Measurements from ENCODE around the gene GBF1.
"Not testable (repeated sequence)": the region's sequence is repeated elsewhere in the genome, so short reads cannot be mapped to it uniquely, and the experiment has no call there.

Gene GBF1

DNA sequence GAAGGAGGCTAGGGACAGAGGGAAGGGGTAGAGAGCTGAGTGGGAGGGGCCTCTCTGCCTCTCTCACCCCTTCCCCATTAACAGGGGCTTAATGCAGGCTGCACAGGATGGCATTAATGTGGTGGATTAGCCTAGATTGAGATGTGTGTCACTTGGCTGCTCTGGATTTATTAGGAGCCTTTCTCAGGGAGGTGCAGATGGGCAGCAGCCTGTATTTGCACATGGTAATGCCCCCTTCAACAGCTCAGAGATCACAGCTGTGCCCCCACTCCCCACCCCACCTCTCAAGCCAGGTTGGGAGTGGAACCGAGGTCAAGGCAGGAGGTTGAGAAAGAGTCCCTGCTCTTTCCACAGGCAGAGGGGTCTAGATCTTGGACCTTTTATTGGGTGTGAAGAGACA lies 11.3 kb upstream of the GBF1 start:
- no peak for DNase-seq (ENCODE audit: low read depth in 3 of 3)

DNA sequence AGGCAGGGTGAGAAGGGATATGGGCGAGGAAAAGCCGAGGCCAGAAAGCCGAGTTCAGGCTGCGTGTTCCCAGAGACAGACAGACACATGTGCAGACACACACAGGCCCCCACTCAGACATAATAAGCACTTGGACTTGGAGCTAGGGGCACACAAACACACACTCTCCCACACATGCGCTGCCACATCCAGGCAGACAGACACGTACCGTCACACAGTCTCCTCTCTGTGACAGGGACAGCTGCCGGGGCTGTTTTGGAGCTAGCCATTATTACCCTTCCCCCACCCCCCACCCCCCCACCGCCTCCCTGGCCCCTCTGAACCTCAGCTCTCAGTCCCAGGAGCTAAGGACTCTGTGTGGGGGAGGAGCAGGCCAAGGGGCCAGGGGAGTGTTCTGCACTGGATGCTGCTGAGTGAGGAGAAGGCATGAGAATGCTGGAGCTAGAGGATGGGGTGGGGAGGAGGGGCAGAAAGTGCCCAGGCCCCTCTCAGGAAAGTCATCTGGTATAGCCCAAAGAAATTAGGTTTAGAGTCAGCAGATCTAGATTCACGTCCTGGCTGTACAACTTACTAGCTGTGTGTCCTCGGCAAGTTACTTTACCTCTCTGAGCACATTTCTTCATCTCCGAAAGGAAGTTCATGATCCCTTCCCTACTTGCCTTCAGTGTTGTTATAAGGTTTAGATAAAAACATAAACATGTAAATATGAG lies 10.3 kb upstream of the GBF1 start:
- no peak for DNase-seq (ENCODE audit: low read depth in 3 of 3)

DNA sequence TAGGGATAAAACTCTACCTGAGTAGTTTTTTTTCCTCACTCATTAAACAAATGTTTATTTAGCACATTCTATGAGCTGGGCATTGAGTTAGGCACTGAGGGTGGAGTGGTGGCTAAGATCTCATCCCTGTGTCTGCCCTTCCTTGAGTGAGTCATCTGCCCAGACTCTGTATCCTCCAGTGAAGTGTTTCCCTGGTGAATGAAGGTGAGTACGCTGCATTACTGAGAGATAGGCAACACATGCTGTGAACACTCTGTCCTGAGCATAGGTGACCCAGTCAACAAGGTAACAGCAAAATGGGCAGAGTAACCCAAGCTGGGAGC lies 9.8 kb upstream of the GBF1 start:
- DNase-seq (ENCODE audit: low read depth in 3 of 3): no peak

DNA sequence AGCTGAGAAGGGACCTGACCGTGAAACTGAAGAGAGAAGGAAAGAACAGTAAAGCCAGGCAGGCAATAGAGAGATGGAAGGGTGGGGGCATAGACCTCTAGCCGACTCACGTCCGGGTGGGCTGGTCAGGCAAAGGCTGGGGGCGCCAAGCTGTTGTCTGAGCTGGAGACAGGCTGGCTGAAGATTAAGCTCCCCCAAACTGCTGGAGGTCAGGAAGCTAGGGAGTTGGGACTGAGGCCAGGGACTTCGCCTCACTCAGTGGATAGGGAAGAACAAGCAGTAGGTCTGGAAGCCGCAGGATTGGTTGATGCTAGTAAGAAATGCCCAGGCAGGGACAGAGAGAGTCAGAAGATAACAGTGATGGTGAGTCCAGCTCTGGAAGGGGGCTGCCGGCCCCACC lies 9.3 kb upstream of the GBF1 start:
- DNase-seq (ENCODE audit: low read depth in 3 of 3): no peak

DNA sequence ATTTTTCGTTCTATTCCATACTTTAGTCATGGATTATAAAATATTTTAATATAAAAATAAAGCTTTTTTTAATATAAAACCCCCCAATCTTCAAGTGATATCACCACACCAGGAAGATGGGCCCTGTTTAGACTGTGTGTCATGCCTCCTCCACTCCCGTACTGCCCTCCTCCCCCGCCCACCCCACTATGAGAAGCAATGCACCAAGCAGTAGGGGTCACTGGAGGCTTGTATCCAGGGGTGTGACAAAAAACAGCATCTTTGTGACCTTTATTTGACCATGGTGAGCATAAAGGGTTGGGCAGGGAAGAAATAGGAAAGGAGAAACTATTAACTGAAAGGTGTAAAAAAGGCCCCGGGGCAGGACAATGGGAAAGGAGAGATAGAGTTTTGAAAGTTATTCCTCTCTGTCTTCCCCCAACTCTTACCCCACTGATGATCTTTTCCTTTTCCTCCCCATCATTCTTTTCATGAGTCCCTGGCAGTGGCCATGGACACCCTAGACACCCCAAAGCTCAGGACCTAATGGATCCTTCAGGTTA lies 7.5 kb upstream of the GBF1 start:
- DNase-seq (ENCODE audit: low read depth in 3 of 3): no peak

DNA sequence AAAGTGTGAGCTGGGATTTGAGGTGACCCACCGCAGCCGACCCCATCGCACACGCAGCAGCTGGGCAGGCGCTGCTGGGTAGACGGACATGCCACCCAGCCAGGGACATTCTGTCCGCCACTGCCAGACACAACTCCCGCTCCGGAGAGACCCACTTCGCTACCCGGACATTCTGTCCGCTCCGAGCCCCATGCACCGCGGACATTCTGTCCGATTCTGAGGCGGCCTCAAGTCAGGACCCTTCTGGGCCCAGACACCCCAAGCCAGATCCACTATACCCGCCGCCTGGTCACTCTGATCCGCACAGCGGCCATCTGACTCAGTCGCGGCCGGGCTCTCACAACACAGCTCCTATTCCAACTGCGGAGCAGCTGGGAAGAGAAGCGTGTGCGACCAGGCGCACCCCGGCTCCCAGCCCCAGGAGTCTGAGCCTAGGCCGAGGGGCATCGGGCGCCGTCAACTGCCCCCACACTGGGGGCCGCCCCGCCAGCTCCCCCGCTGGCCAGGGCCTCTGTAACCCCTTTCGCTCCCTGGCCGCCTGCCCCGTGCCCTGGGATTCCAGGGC lies 4.8 kb upstream of the GBF1 start:
- DNase-seq (ENCODE audit: low read depth in 3 of 3): no peak

DNA sequence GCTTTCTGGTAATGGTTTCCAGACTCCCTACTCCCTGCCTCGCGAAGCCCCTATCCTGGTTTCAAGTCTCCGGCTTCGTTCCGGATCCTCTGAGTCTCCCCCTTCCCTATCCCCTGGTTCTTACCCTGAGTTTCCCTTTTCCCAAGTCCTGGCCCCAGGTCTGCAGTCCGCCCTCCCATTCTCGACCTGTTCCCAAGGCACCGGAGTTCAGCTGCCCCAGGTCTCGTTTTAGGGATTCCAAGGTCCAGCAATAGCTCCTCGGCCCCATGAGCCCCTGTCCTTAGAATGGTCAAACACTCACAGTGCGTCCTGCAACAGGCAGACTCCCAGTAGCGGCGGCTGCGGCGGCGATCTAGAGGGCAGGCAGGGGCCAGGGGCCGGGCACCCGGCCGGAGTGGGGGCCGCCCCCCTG lies 4.3 kb upstream of the GBF1 start:
- DNase-seq (ENCODE audit: low read depth in 3 of 3): no peak

DNA sequence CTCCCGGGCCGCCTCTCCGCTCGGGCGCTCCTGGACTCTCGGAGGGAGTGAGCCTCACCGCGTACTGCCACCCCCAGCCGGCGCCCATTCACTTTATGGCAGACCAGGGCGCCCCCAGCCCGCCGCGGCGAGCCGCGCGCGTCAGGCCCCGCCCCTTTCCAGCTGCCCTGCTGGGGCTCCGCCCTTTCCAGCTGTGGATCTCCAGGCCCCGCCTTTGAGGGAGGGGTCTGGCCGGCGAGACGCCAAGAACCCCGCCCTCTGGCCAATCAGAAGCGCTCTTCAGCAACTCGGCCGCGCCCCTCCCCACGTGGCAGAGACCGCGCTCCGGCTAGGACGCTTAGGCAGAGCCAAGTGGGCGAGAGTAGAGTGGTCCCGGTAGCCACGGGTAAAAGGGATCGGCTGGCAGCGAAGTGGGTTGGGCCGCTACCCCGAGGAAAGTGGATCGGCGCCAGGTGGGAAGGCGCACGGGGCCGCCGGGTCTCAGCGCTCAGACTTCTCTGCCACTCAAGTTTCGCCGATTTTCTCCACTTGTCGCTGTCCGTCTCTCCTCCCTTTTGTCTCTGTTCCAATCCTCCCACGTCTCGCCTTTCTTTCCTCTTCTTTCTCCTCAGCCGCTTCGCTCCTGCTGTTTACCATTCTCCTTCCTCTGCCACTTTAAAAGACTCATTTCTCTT lies 3.8 kb upstream of the GBF1 start, which contains the start of gene PITX3:
Gene PITX3, minus strand, starts transcription at position 69 of the 674 bp plus-strand sequence. CDS start 9,432 bp downstream, outside the sequence.
- DNase-seq (ENCODE audit: low read depth in 3 of 3): peak; percentile 84 to 95 (median 88)

DNA sequence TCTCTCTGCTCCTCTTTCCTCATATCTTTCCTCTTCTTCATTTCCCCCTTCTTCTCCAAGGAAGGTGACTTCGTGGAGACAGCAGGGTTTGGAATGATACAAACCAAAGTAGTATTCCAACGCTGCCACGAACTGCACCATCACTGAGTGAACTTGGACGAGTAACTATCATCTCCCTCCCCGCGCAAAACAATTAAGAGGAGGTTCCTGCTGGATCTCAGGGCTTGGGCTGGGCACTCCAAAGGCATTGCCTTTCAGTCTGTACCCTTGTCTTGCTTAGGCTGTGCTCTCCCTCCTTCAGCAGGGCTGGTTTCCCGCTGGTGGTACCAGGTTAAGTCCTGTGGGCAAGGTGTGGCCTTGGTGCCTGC lies 3.2 kb upstream of the GBF1 start:
- no peak for DNase-seq (ENCODE audit: low read depth in 3 of 3)

DNA sequence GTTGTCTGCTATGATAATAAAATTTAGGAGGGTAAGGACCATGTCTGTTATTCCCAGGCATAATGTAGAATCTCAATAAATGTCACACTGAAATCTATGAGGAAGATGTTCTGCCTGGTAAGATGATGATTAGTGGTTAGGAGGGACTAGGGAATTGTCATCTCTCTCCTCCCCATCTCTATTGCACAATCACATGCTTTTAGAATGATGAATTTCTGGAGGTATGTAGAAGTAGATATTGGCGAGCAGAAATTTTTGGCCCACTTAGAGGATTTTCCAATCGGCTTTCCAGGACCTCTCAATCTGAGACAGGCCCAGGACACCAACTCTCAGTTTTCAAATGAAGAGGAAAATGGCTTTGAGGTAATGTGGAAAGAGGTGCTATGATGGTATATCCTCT lies 2.0 kb upstream of the GBF1 start:
- DNase-seq (ENCODE audit: low read depth in 3 of 3): no peak

DNA sequence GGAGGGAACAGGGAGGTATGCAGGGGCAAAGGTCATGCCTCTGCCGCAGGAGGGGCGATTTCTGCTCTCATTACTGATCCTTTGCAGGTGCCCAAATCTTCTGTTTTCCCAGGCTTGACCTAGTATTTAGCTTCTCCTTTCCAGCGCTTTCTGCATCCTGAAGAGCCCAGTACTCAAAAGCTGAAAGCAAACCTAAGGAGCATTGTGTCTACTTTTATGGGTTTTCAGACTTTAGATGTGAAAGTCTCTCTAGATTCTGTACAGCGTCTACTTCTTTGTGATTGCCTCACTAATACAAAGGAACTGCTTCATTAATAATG lies 560 bp downstream of the GBF1 start:
- no peak for DNase-seq (ENCODE audit: low read depth in 3 of 3)

DNA sequence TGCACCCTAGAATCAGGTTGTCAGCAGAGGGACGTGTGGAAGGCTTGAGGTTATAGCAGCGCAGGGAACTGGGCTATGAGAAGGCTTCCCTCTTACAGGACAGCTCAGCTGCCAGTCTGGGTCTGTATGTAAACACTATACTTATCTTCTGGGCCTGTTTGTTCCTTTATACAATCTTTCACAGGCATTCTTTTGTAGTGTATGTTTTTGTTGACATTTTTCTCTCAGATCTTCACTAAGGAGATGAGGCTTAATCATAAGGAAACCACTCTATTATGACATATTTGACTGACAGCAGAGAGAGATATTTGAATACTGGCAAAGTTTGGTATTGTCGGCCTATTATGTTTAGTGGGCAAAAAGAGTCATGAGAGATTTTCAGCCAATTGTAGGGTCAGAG lies 929 bp downstream of the GBF1 start:
- DNase-seq (ENCODE audit: low read depth in 3 of 3): no peak

DNA sequence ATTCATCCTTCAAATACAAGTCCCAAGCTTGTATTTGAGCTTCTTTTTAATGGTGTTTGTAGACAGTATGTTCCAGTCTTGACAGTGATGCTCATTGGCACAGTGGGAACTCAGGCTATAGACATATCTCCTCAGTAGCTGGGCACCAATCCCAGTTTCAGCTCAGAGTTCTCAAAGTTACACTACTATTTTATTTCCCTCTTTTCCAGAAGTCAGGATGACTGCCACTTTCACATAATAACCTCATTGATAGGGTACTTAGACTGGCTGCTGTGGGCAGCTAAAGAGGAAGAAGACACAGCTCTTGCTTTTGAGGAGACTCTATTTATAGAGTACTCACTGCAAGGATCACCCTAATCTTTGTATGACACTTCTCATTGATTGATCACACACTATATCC lies 2.4 kb downstream of the GBF1 start:
- DNase-seq (ENCODE audit: low read depth in 3 of 3): no peak

DNA sequence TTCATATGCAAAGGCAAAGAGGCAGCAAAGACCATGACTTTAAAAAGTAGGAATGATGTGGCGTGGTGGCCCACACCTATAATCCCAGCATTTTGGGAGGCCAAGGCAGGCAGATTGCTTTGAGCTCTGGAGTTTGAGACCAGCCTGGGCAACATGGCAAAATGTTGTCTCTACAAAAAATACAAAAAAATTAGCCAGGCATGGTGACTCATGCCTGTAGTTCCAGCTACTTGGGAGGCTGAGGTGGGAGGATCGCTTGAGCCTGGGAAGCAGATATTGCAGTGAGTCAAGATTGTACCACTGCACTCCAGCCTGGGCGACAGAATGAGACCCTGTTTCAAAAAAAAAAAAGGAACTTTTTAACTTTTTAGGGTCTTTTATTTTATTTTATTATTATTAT lies 7.2 kb downstream of the GBF1 start:
- DNase-seq (ENCODE audit: low read depth in 3 of 3): not testable (repeated sequence)

DNA sequence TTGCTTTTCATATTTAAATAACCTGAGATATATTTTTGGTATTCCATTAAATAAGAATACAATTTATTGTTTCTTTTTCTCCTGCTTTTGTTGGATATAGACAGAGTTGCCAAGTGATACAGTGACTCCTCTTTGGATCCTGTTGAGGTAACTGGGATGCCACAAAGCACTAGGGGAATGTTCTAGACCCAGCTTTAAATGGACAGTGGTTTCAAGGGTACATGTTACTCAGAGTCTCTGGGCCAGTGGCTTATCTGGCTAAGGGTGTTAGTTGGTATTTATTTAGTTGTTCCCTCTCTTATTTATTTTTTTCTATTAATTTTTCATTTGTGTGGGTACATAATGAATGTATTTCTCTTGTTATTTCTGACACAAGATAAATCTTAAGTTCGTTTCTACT lies 9.1 kb downstream of the GBF1 start:
- DNase-seq (ENCODE audit: low read depth in 3 of 3): no peak

DNA sequence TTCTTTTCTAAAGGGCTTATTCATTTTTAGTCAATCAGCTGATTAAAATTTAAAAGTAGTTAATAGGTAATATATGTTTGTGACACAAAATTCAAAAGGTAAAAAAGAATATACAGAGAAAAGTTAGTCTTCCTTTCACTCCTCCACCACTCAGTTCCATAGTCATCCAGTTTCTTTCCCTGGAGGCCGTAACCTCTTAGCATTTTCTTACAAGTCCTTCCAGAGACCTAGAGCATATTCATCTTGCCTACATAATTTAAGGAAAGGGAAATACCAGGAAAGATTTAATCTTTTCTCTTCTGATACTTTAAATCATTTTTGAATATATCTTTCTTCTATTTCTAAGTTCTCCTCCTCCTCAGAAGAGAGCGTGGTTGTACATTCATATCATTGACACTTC lies 10.1 kb downstream of the GBF1 start:
- DNase-seq (ENCODE audit: low read depth in 3 of 3): no peak

DNA sequence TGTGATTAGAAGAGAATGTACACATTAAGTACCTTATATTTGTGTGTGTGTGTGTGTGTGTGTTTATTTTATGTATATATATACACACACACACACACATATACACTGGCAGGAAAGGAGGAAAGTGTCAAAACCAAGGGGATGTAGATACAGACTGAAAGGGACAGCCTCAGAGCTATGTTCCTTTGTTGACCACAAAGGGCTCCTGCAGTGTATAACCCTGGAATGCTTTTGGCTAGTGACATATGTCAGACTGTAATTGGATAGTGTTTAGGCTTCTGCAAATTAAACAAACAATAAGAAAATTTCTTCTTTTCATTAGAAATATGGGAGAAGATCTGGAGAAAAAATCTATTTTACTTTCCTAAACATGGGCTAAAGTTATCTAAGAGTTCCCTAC lies 15.9 kb downstream of the GBF1 start:
- DNase-seq (ENCODE audit: low read depth in 3 of 3): no peak

DNA sequence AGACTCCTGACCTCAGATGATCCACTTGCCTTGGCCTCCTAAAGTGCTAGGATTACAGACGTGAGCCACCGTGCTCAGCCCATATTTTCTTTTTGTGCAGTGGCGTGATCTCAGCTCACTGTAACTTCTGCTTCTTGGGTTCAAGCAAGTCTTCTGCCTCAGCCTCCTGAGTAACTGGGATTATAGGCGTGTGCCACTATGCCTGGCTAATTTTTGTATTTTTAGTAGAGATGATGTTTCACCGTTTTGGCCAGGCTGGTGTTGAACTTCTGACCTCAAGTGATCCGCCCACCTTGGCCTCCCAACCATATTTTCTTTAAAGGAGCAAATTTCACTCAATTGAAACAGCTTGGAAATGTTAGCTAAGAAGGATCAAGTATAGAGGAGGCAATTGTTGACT lies 16.5 kb downstream of the GBF1 start:
- DNase-seq (ENCODE audit: low read depth in 3 of 3): no peak

DNA sequence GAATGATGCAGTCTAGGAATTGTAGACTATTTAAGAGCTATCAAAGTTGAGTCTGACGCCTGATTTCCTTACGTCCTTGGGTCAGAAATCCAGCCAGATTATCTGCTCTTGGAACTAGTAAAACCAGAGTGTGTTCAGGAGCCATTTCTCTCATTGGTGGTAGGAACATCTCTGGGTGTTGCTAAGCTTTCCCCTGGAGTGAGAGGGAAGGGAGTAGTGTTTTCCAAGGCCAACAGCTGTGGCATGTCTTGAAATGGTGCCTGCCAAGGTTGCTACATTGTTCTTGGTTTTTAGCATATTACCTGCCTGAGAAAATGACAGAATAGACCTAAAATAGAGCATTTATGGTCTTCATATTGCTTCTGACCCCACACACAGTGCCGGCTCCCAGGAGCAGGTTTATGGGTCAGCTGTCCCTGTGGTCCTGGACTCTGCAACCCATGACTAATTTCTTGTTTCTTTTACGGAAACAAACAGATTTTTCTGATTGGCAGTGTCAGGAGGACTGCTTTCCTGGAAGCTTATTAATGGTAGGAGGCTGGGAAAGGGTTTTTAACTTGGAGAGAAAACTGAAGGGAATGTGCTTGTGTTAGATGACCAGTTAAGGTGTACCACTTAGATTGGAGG lies 17.5 kb downstream of the GBF1 start:
- DNase-seq (ENCODE audit: low read depth in 3 of 3): no peak

DNA sequence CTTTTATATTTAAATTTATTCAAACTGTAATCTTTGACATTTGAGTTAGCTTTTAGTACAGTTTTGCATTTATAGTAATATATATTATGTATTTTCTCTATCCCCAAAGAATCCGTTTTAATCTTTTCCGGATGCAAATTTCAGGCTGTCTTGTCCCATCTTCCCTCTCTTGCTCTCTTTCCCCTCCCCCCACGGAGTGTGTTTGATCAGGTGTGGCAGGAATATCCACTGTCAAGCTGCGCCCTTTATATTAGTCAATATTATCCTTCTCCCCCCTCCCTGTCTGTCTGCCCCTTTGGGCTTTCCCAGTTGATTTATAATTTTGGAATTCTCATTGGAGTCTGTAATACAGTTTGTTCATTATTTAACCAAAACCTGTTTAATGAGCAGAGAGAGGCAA lies 19.0 kb downstream of the GBF1 start:
- DNase-seq (ENCODE audit: low read depth in 3 of 3): no peak

DNA sequence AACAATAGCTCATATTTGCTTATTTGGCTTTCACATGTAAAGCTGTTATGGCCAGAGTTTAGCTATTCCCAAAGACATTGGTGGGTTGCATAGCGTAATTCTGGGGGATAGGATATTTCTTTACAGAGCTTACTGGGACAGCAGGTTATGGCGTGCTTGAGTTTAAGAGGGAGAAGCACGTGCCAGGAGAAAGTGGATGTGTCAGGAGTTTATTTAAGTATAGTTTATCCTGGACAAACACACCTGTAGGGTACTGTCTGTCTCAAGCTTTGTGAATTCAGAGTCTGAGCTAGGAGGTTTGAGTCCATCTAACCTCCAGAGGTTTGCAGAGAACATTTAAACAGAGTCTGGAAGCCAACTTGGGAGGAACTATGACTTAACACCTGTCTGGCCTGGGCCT lies 21.3 kb downstream of the GBF1 start:
- DNase-seq (ENCODE audit: low read depth in 3 of 3): no peak

DNA sequence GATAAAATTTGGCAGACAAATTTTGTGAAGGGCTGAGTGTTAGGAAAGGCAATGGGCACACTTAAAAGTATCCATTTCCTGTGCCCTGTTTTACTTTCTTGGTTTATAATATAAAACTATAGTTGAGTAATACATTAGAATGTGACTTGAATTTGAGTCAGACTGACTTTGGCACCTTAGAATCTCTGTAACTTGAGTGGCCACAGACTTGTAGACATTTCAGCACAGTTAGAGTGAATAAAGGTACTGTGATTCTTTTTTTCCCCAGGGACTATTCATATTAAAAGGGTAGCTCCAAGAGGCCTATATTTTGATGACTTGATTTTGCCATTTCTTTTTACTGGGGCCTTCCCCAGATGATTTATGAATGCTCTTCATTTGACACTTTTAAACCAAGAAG lies 22.4 kb downstream of the GBF1 start:
- DNase-seq (ENCODE audit: low read depth in 3 of 3): no peak

DNA sequence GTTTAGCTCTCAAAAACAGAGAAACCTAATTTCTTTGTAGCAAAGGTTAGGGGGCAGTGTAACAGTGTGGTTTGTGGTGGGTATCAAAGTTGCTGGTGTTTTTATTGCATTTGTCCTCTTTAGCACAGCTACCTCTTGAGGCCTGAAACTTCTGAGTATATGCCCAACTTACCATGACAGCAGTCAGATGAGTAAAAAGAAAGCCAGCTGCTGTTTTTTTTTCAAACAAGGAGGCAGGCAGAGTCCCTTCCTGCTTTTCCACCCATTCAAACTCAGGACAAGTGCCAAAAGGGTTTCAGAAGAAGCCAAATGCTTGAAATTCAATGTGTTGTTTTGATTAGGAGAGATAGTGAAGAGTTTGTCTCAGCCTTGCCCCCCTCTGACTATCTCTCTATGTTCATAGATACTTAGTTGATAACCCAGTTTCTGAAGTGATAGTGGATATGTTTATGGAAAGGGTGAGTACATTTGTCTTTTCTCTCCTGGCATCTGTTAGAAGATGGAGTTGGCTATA lies 23.1 kb downstream of the GBF1 start:
- no peak for DNase-seq (ENCODE audit: low read depth in 3 of 3)
